ENCODE results near the gene OLIG3.

DNA sequence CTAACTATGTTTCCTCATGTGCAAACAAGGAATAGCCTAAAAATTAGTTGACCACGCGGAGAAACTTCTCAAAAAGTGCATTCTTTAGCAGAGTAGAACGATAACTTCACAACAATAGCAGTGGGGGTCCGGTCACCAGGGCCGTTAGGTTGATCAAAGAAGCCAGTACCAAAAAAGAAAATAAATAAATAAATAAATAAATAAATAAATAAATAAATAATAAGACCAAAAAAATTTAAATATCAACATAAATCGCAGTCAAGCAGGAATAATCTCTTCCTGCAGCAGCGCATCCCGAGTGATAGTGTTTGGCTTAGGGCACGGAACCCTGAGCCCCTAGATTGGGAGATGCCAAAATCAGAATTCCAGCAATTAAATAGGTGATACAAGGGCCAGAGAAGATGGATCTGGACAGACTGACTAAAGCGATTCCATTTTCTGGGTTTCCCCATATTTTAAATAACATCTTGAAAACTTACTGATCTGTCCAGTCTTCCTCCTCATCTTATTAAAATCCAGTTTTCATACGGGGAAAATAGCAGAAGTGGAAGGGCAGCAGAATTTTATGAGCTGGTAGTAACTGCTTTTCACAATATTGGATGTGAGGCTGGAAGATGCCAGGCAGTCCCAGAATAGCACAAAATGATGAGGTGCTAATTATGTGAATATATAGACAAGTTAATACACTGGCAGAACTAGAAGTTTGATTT is 4.4 kb upstream of the OLIG3 start:
- TF ChIP-seq EZH2phosphoT487 (IDR thresholded peaks at IDR 0.05; ENCODE audit: borderline replicate concordance) = no peak
- TF ChIP-seq, protein P1, sequence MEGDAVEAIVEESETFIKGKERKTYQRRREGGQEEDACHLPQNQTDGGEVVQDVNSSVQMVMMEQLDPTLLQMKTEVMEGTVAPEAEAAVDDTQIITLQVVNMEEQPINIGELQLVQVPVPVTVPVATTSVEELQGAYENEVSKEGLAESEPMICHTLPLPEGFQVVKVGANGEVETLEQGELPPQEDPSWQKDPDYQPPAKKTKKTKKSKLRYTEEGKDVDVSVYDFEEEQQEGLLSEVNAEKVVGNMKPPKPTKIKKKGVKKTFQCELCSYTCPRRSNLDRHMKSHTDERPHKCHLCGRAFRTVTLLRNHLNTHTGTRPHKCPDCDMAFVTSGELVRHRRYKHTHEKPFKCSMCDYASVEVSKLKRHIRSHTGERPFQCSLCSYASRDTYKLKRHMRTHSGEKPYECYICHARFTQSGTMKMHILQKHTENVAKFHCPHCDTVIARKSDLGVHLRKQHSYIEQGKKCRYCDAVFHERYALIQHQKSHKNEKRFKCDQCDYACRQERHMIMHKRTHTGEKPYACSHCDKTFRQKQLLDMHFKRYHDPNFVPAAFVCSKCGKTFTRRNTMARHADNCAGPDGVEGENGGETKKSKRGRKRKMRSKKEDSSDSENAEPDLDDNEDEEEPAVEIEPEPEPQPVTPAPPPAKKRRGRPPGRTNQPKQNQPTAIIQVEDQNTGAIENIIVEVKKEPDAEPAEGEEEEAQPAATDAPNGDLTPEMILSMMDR (conservative IDR thresholded peaks at IDR 0.05; ENCODE audit: low read length) = no peak

Data from Loucy (cell line).